A549 (cell line): ENCODE results near the gene DMRT2. TPM values are rescaled to one million over a fixed set of nuclear protein-coding genes. Genes with fewer than 3 reads are reported as not detected.

Experiments
- ATAC-seq, 2 experiments: fragments of 200-7000 bp in 1 of 2; fragments of >200 bp in 1 of 2; cut with Nextera tagmentation in 1 of 2; cut with Tn5 transposase in 1 of 2; 3 replicates each; pipeline versions ENCODE4 v1.8.0 to v1.9.1; 2018 to 2020; ENCODE audit warnings: mild to moderate bottlenecking in 1 of 2, moderate library complexity in 1 of 2
- CTCF ChIA-PET: fragments of 300-600 bp; sonication (Branson Sonifier 250); formaldehyde crosslinking; extraction: SDS; loops from one replicate; lab custom pipeline; 2021; ENCODE audit warnings: antibody characterized with exemption, inconsistent platforms; lab: Yijun Ruan, JAX
- POLR2A ChIA-PET: fragments of 350-600 bp; formaldehyde crosslinking; extraction: SDS; loops from one replicate; lab custom pipeline; 2021; ENCODE audit warnings: antibody characterized with exemption, inconsistent platforms; lab: Yijun Ruan, JAX
- DNase-seq, 2 experiments: peaks; one replicate each; pipeline versions ENCODE4 v3.0.0 to v3.0.0-alpha.2; 2011 to 2016; ENCODE audit warnings: low read depth in 1 of 2, low spot score in 1 of 2
- FAIRE-seq: peaks from 2 replicates; lab custom pipeline; 2011; peaks lifted over from hg19 to GRCh38; lab: Jason Lieb, UNC
- H3K27ac ChIP-seq, 2 experiments: fragments of >200 bp; sonication (Bioruptor Twin); formaldehyde crosslinking; 3 replicates each; pipeline ENCODE4 v1.5.1; 2016 to 2017
- H3K4me1 ChIP-seq: fragments of >200 bp; sonication (Bioruptor Twin); formaldehyde crosslinking; 3 replicates; pipeline ENCODE4 v1.6.1; 2016
- H3K4me2 ChIP-seq: fragments of >200 bp; sonication (Bioruptor Twin); formaldehyde crosslinking; 3 replicates; pipeline ENCODE4 v1.6.1; 2016
- H3K4me3 ChIP-seq: fragments of >200 bp; sonication (Bioruptor Twin); formaldehyde crosslinking; 3 replicates; pipeline ENCODE4 v1.5.1; 2016
- H3K9me3 ChIP-seq: fragments of >200 bp; sonication (Bioruptor Twin); formaldehyde crosslinking; 3 replicates; pipeline ENCODE4 v1.6.1; 2016
- CBX2 ChIP-seq: fragments of 200-600 bp; sonication (generic); IDR thresholded peaks from 2 replicates; pipeline ENCODE4 v1.6.1; 2016; ENCODE audit warnings: low read depth, mild to moderate bottlenecking, borderline replicate concordance
- CBX8 ChIP-seq: fragments of 200-600 bp; sonication (generic); IDR thresholded peaks from 2 replicates; pipeline ENCODE4 v1.6.1; 2016
- CTCF ChIP-seq: fragments of >200 bp; sonication (Bioruptor Twin); formaldehyde crosslinking; IDR thresholded peaks from 3 replicates; pipeline ENCODE4 v1.5.1; 2016
- EHMT2 ChIP-seq: fragments of 200-600 bp; sonication (generic); IDR thresholded peaks from 2 replicates; pipeline ENCODE4 v1.6.1; 2016; ENCODE audit warnings: antibody characterized with exemption, low read depth, mild to moderate bottlenecking, moderate library complexity
- FOSL2 ChIP-seq, 2 experiments: fragments of 450-650 bp in 1 of 2; fragments of >200 bp in 1 of 2; sonication (Bioruptor Twin) in 1 of 2; formaldehyde crosslinking; IDR thresholded peaks; 2 replicates each; pipeline versions ENCODE4 v1.5.0 to v1.6.1; 2016 to 2020; ENCODE audit warnings: mild to moderate bottlenecking in 1 of 2, moderate library complexity in 1 of 2
- HOXA7 ChIP-seq: fragments of 250-450 bp; sonication (Bioruptor Pico); IDR thresholded peaks from 2 replicates; pipeline ENCODE4 v1.5.0; 2020; ENCODE audit warnings: mild to moderate bottlenecking, moderate library complexity
- KDM5A ChIP-seq: fragments of 200-600 bp; sonication (generic); IDR thresholded peaks from 2 replicates; pipeline ENCODE4 v1.6.1; 2016; ENCODE audit warnings: antibody characterized with exemption, mild to moderate bottlenecking
- MAFK ChIP-seq: fragments of 450-650 bp; IDR thresholded peaks from 2 replicates; pipeline ENCODE4 v1.6.1; 2014; ENCODE audit not compliant: partially characterized antibody
- MAX ChIP-seq: IDR thresholded peaks from 2 replicates; pipeline ENCODE4 v1.6.1; 2012
- NFE2L2 ChIP-seq: fragments of 150-350 bp; conservative IDR thresholded peaks from 2 replicates; pipeline ENCODE4 v1.6.1; 2014; ENCODE audit warnings: low read length
- NPAS2 ChIP-seq: fragments of 250-450 bp; sonication (Bioruptor Pico); IDR thresholded peaks from 2 replicates; pipeline ENCODE4 v1.8.0; 2022; ENCODE audit warnings: mild to moderate bottlenecking, moderate library complexity, borderline replicate concordance
- NR3C1 ChIP-seq: fragments of >200 bp; sonication (Bioruptor Twin); formaldehyde crosslinking; IDR thresholded peaks from 3 replicates; pipeline ENCODE4 v1.6.1; 2017
- PBX3 ChIP-seq: IDR thresholded peaks from 2 replicates; pipeline ENCODE4 v1.6.1; 2012
- POLR2A ChIP-seq: IDR thresholded peaks from 2 replicates; pipeline ENCODE4 v1.6.1; 2012; ENCODE audit warnings: mild to moderate bottlenecking, low read length
- POLR2AphosphoS2 ChIP-seq: conservative IDR thresholded peaks from 2 replicates; pipeline ENCODE4 v1.6.1; 2012; ENCODE audit warnings: low read length, improper control_type of control experiment, inconsistent platforms
- RARB ChIP-seq: fragments of 250-450 bp; sonication (Bioruptor Pico); IDR thresholded peaks from 2 replicates; pipeline ENCODE4 v1.8.0; 2021; ENCODE audit warnings: mild to moderate bottlenecking, moderate library complexity
- RCOR1 ChIP-seq: fragments of 150-350 bp; IDR thresholded peaks from 2 replicates; pipeline ENCODE4 v1.6.1; 2014; ENCODE audit warnings: antibody characterized with exemption, low read length, low read depth
- RFX5 ChIP-seq: fragments of 450-650 bp; IDR thresholded peaks from 2 replicates; pipeline ENCODE4 v1.7.1; 2014; ENCODE audit warnings: antibody characterized with exemption, mild to moderate bottlenecking, moderate library complexity
- SMC3 ChIP-seq: fragments of >200 bp; sonication (Bioruptor Twin); formaldehyde crosslinking; IDR thresholded peaks from 3 replicates; pipeline ENCODE4 v1.6.1; 2018; ENCODE audit warnings: inconsistent platforms
- SREBF2 ChIP-seq: fragments of 450-650 bp; IDR thresholded peaks from 2 replicates; pipeline ENCODE4 v1.6.1; 2014; ENCODE audit warnings: mild to moderate bottlenecking, moderate library complexity
- TFCP2L1 ChIP-seq: fragments of 250-450 bp; sonication (Bioruptor Pico); IDR thresholded peaks from 2 replicates; pipeline ENCODE4 v1.5.0; 2021; ENCODE audit warnings: mild to moderate bottlenecking
- ZNF302 ChIP-seq: fragments of 250-450 bp; sonication (Bioruptor Pico); IDR thresholded peaks from 2 replicates; pipeline ENCODE4 v1.9.0; 2021; ENCODE audit warnings: inconsistent platforms, mild to moderate bottlenecking, moderate library complexity
- ZSCAN20 ChIP-seq: fragments of 250-450 bp; sonication (Bioruptor Pico); IDR thresholded peaks from 2 replicates; pipeline ENCODE4 v1.8.0; 2022; ENCODE audit warnings: mild to moderate bottlenecking, moderate library complexity
- WGBS: methylation state at CpG from one replicate; pipeline ENCODE4 v1.1.6; 2017; ENCODE audit errors: missing lambda C conversion rate; 5-methylcytosine and 5-hydroxymethylcytosine counted together
- polyA plus RNA-seq, 4 experiments: library from polyadenylated mRNA; depleted of rRNA in 3 of 4; stranded (reverse); fragments of >200 nt; fragmentation: RNase III in 1 of 4; extraction: RNeasy Plus Mini Kit Qiagen cat#74134 plus additional on column Dnase treatment in 1 of 4; gene quantifications; 2 replicates in 3 of 4; 3 replicates in 1 of 4; pipeline ENCODE4 v1.2.3, GENCODE V29; 2011 to 2017

DMRT2 gene
- polyA plus RNA-seq, 2 of the 4 experiments (the other 2 are of a cell fraction): 0.06 TPM; not detected in 1

- Histone ChIP-seq H3K4me2 (no peak overlapping the region), H3K4me1 (peaks cover 3% of the 10 kb centered on the region; the same call in 2 of the 3 replicates), H3K4me3 (no peak overlapping the region), H3K9me3 (no peaks in the 10 kb centered on the region), H3K27ac (no peak overlapping the region)
- TF ChIP-seq SREBF2 (no peak), NPAS2 (CRISPR knock-in tag) (no peak), ZSCAN20 (CRISPR knock-in tag) (no peak), PBX3 (no peak), CTCF (no peak), POLR2A (no peak), RCOR1 (no peak), TFCP2L1 (CRISPR knock-in tag) (no peak)
- WGBS: 59% methylated on average over 10 of the region's 10 CpGs
- no peak for FAIRE-seq
- CTCF ChIA-PET: no interaction called here
- no peak for ATAC-seq
- DNase-seq: no peak
- POLR2A ChIA-PET: no interaction called here
These were observed 3.8 kb downstream of the DMRT2 start for GRCh38 chr9:1053986-1054425.

- Histone ChIP-seq H3K4me1 (peaks cover 3% of the 10 kb centered on the region; the same call in 2 of the 3 replicates), H3K27ac (no peak overlapping the region), H3K9me3 (no peaks in the 10 kb centered on the region), H3K4me3 (no peak overlapping the region)
- DNase-seq: no peak
- WGBS: 7% methylated on average over 5 of the region's 5 CpGs
- CTCF ChIA-PET: interaction anchor here (0.6 kb wide), 1 partner anchor 44 kb away, joined by 4 read pairs; no protein-coding TSS in a partner anchor
- no peak for FAIRE-seq
- no peak for ATAC-seq
- POLR2A ChIA-PET: no interaction called here
- TF ChIP-seq KDM5A (no peak), POLR2AphosphoS2 (no peak), ZNF302 (CRISPR knock-in tag) (no peak)
- TF ChIP-seq, all 56 proteins: peak for 0
- H3K4me2 ChIP-seq: no peak overlapping the region
These were observed 5.0 kb downstream of the DMRT2 start for GRCh38 chr9:1055166-1055565.

- 10% methylated on average over 3 of the region's 3 CpGs for WGBS
- no peak for FAIRE-seq
- Histone ChIP-seq H3K4me1 (no peaks in the 10 kb centered on the region), H3K4me3 (no peak overlapping the region), H3K27ac (no peak overlapping the region), H3K9me3 (no peaks in the 10 kb centered on the region), H3K4me2 (no peak overlapping the region)
- ATAC-seq: no peak
- ChIA-PET POLR2A (no interaction called here), CTCF (no interaction called here)
- no peak for DNase-seq
- TF ChIP-seq SREBF2 (no peak), PBX3 (no peak), MAFK (no peak), CBX8 (no peak), NR3C1 (no peak), SMC3 (no peak), ZSCAN20 (CRISPR knock-in tag) (no peak), HOXA7 (CRISPR knock-in tag) (no peak), MAX (no peak), NFE2L2 (no peak), EHMT2 (no peak), RARB (CRISPR knock-in tag) (no peak), FOSL2 (IDR thresholded peaks at IDR 0.05) (no peak), FOSL2 (CRISPR knock-in tag; IDR thresholded peaks at IDR 0.05) (no peak), RFX5 (no peak), CBX2 (no peak), KDM5A (no peak)
These were observed 7.8 kb downstream of the DMRT2 start for GRCh38 chr9:1057910-1058309.
